ENCODE measurements around the gene MOGAT2.

The MOGAT2 gene

GRCh38 chr11:75760243-75760642 is 42.6 kb downstream of the MOGAT2 start:
- no peak overlapping the region for H3K4me3 ChIP-seq (replicated peaks; ENCODE audit: low read depth, low read length)
- no peak for DNase-seq (ENCODE audit: extremely low read depth, low read depth)
- TF ChIP-seq CTCF (IDR thresholded peaks at IDR 0.05; ENCODE audit: low read depth, low read length, missing control alignments), result no peak

GRCh38 chr11:75760710-75761493 is 43.3 kb downstream of the MOGAT2 start:
- no peak for DNase-seq (ENCODE audit: extremely low read depth, low read depth)
- H3K4me3 ChIP-seq (replicated peaks; ENCODE audit: low read depth, low read length), result no peak overlapping the region

GRCh38 chr11:75762158-75762557 is 44.5 kb downstream of the MOGAT2 start:
- H3K4me3 ChIP-seq (replicated peaks; ENCODE audit: low read depth, low read length), result no peak overlapping the region
- DNase-seq (ENCODE audit: extremely low read depth, low read depth), result no peak
- TF ChIP-seq CTCF (IDR thresholded peaks at IDR 0.05; ENCODE audit: low read depth, low read length, missing control alignments), result no peak

More at GRCh38 chr11:75760710-75761493, 43.3 kb downstream of the MOGAT2 start:
- TF ChIP-seq CTCF (IDR thresholded peaks at IDR 0.05; ENCODE audit: low read depth, low read length, missing control alignments), result no peak

GRCh38 chr11:75762885-75763284 is 45.2 kb downstream of the MOGAT2 start:
- no peak for DNase-seq (ENCODE audit: extremely low read depth, low read depth)
- no peak for TF ChIP-seq CTCF (IDR thresholded peaks at IDR 0.05; ENCODE audit: low read depth, low read length, missing control alignments)
- H3K4me3 ChIP-seq (replicated peaks; ENCODE audit: low read depth, low read length), result no peak overlapping the region

- DNase-seq (ENCODE audit: extremely low read depth, low read depth), result no peak
- no peak overlapping the region for H3K4me3 ChIP-seq (replicated peaks; ENCODE audit: low read depth, low read length)
- no peak for TF ChIP-seq CTCF (IDR thresholded peaks at IDR 0.05; ENCODE audit: low read depth, low read length, missing control alignments)
Observed at GRCh38 chr11:75763846-75764245, 46.2 kb downstream of the MOGAT2 start.

- no peak overlapping the region for H3K4me3 ChIP-seq (replicated peaks; ENCODE audit: low read depth, low read length)
- TF ChIP-seq CTCF (IDR thresholded peaks at IDR 0.05; ENCODE audit: low read depth, low read length, missing control alignments), result no peak
- DNase-seq (ENCODE audit: extremely low read depth, low read depth), result no peak
Observed at GRCh38 chr11:75765116-75765515, 47.5 kb downstream of the MOGAT2 start.

Measured in HFF-Myc (cell line).